HL-60 (cell line): Measurements from ENCODE around the gene CDYL.

ENCODE experiments used
- DNase-seq, 2 experiments: peaks; one replicate each; pipeline ENCODE4 v3.0.0-alpha.2; 2010 to 2020; ENCODE audit warnings: low read depth in 1 of 2, low spot score in 1 of 2
- H3K27ac ChIP-seq: fragments of 250-450 bp; sonication (Bioruptor Pico); replicated peaks from 2 replicates; pipeline ENCODE4 v1.5.1; 2020; ENCODE audit warnings: mild to moderate bottlenecking, moderate library complexity
- H3K27me3 ChIP-seq: fragments of 250-450 bp; sonication (Bioruptor Pico); 2 replicates; pipeline ENCODE4 v1.5.1; 2021; ENCODE audit warnings: mild to moderate bottlenecking, moderate library complexity; ENCODE audit not compliant: insufficient read depth, poor library complexity, severe bottlenecking
- H3K4me3 ChIP-seq: replicated peaks from 2 replicates; pipeline ENCODE4 v1.5.1; 2011; ENCODE audit warnings: mild to moderate bottlenecking, control low read depth, low read length; ENCODE audit not compliant: insufficient read depth
- CTCF ChIP-seq: IDR thresholded peaks from one replicate; pipeline ENCODE4 v1.5.1; 2011; ENCODE audit warnings: low read length, control low read depth, inconsistent platforms; ENCODE audit not compliant: insufficient read depth
- GABPA ChIP-seq: IDR thresholded peaks from 2 replicates; pipeline ENCODE4 v1.6.1; 2012; ENCODE audit warnings: low read depth
- POLR2AphosphoS5 ChIP-seq: IDR thresholded peaks from 2 replicates; pipeline ENCODE4 v1.6.1; 2012; ENCODE audit warnings: low read depth
- SPI1 ChIP-seq: IDR thresholded peaks from 2 replicates; pipeline ENCODE4 v1.6.1; 2012; ENCODE audit warnings: low read depth, mild to moderate bottlenecking, borderline replicate concordance
- TF ChIP-seq, protein P1 (sequence below): IDR thresholded peaks from 2 replicates; pipeline ENCODE4 v1.6.1; 2012; ENCODE audit warnings: low read depth; ENCODE audit not compliant: insufficient replicate concordance

The CDYL gene

GRCh38 chr6:4760773-4761172 is 15.4 kb upstream of the CDYL start:
- no peak overlapping the region for H3K27ac ChIP-seq
- H3K27me3 ChIP-seq: no peaks in the 10 kb centered on the region
- H3K4me3 ChIP-seq: no peak overlapping the region
- DNase-seq: no peak
- TF ChIP-seq GABPA (no peak), CTCF (no peak), POLR2AphosphoS5 (no peak), SPI1 (no peak)
- TF ChIP-seq, protein P1, sequence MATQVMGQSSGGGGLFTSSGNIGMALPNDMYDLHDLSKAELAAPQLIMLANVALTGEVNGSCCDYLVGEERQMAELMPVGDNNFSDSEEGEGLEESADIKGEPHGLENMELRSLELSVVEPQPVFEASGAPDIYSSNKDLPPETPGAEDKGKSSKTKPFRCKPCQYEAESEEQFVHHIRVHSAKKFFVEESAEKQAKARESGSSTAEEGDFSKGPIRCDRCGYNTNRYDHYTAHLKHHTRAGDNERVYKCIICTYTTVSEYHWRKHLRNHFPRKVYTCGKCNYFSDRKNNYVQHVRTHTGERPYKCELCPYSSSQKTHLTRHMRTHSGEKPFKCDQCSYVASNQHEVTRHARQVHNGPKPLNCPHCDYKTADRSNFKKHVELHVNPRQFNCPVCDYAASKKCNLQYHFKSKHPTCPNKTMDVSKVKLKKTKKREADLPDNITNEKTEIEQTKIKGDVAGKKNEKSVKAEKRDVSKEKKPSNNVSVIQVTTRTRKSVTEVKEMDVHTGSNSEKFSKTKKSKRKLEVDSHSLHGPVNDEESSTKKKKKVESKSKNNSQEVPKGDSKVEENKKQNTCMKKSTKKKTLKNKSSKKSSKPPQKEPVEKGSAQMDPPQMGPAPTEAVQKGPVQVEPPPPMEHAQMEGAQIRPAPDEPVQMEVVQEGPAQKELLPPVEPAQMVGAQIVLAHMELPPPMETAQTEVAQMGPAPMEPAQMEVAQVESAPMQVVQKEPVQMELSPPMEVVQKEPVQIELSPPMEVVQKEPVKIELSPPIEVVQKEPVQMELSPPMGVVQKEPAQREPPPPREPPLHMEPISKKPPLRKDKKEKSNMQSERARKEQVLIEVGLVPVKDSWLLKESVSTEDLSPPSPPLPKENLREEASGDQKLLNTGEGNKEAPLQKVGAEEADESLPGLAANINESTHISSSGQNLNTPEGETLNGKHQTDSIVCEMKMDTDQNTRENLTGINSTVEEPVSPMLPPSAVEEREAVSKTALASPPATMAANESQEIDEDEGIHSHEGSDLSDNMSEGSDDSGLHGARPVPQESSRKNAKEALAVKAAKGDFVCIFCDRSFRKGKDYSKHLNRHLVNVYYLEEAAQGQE: no peak

- Histone ChIP-seq H3K27ac (no peak overlapping the region), H3K4me3 (no peak overlapping the region), H3K27me3 (no peaks in the 10 kb centered on the region)
- no peak for DNase-seq
- TF ChIP-seq GABPA (no peak), POLR2AphosphoS5 (no peak), SPI1 (no peak), CTCF (no peak)
- TF ChIP-seq, protein P1: no peak
Measured at GRCh38 chr6:4762294-4762693, 13.9 kb upstream of the CDYL start.

GRCh38 chr6:4763921-4764320 is 12.3 kb upstream of the CDYL start:
- H3K4me3 ChIP-seq: no peak overlapping the region
- DNase-seq: no peak
- H3K27ac ChIP-seq: no peak overlapping the region
- H3K27me3 ChIP-seq: no peaks in the 10 kb centered on the region
- TF ChIP-seq GABPA (no peak), POLR2AphosphoS5 (no peak), CTCF (no peak), SPI1 (no peak)
- TF ChIP-seq, protein P1: no peak
